ENCODE measurements around the gene CASKIN2. TPM values are rescaled to one million over a fixed set of nuclear protein-coding genes. Genes with fewer than 3 reads are reported as not detected.

CASKIN2 gene
- total and polyA plus RNA-seq, 11 donors, result 19.5 to 51.2 (median 36.9) TPM

- intact Hi-C loops (cut with DNase I), result loop anchor here in 1 of 10 donors (10.0 kb wide), 1 partner anchor 48 kb away; no protein-coding TSS in a partner anchor
- WGBS, 4 donors, result 79 to 91% (median 82%) methylated on average over 2 of the region's 2 CpGs; no CpG with 5 or more reads in 1 of the 4 donors
- Histone ChIP-seq H3K4me1 (peaks cover 17 to 56% (median 41%) of the 10 kb centered on the region in 12 donors), H3K27me3 (no peaks in the 10 kb centered on the region), H3K9me3 (no peaks in the 10 kb centered on the region), H3K4me3 (no peak overlapping the region), H3K27ac (peak overlapping the region in 7 of 12 donors; percentile 5 to 61 (median 31)), H3K36me3 (peaks cover 0 to 23% (median 15%) of the 10 kb centered on the region in 9 donors)
- peak in 1 of 5 donors; percentile 77 for DNase-seq
- TF ChIP-seq, protein P1, sequence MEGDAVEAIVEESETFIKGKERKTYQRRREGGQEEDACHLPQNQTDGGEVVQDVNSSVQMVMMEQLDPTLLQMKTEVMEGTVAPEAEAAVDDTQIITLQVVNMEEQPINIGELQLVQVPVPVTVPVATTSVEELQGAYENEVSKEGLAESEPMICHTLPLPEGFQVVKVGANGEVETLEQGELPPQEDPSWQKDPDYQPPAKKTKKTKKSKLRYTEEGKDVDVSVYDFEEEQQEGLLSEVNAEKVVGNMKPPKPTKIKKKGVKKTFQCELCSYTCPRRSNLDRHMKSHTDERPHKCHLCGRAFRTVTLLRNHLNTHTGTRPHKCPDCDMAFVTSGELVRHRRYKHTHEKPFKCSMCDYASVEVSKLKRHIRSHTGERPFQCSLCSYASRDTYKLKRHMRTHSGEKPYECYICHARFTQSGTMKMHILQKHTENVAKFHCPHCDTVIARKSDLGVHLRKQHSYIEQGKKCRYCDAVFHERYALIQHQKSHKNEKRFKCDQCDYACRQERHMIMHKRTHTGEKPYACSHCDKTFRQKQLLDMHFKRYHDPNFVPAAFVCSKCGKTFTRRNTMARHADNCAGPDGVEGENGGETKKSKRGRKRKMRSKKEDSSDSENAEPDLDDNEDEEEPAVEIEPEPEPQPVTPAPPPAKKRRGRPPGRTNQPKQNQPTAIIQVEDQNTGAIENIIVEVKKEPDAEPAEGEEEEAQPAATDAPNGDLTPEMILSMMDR (IDR thresholded peaks at IDR 0.05), result no peak
- ATAC-seq, result peak in 2 of 4 donors; percentile 41 to 50
These were observed 42.1 kb downstream of the CASKIN2 start for GRCh38 chr17:75473246-75473645.

DNA sequence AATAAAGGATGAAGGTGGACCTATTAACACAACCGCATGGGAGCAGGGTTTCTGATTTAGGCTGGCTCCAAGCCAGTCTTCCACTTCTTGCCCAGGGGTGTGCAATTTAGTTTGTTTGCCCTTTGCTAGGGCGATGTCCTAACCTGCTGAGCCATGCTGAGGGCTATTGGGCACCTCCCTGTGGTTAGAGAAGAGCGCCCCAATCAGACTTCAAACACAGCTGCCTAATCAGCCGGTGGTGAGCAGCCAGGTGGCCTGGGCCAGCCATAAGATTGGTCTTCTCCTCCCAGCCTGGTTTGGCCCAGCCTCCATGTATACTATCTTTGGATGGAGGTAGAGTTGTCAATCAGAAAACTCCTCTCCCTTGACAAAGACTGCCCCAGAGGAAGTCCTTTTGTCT lies 43.2 kb downstream of the CASKIN2 start:
- intact Hi-C loops (cut with DNase I), result loop anchor here in 1 of 10 donors (10.0 kb wide), 1 partner anchor 47 kb away; no protein-coding TSS in a partner anchor
- peaks cover 0 to 23% (median 15%) of the 10 kb centered on the region in 9 donors for H3K36me3 ChIP-seq
- DNase-seq, result no peak
- ATAC-seq, result no peak
- WGBS, 4 donors, result 63 to 67% (median 66%) methylated on average over 4 of the region's 4 CpGs
- H3K9me3 ChIP-seq, result no peaks in the 10 kb centered on the region
- H3K4me3 ChIP-seq, result no peak overlapping the region
- peaks cover 14 to 52% (median 39%) of the 10 kb centered on the region in 12 donors for H3K4me1 ChIP-seq
- H3K27me3 ChIP-seq, result no peaks in the 10 kb centered on the region
- H3K27ac ChIP-seq, result no peak overlapping the region
- no peak for TF ChIP-seq POLR2A (IDR thresholded peaks at IDR 0.05)
- TF ChIP-seq, protein P1 (IDR thresholded peaks at IDR 0.05), result no peak

DNA sequence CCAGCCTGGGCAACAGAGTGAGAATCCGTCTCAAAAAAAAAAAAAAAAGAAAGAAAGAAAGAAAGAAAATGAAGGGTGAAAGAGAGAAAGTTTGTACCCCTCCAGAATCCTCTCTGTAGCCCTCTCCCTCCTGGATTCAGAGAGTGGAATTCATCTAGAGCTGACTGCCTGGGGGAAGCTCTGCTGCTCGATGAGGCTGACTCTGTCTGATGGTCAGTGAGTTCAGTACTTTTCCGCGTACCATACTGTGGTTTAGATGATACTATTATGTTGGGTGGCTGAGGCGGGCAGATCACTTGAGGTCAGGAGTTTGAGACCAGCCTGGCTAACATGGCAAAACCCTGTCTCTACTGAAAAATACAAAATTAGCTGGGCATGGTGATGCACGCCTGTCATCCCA lies 44.1 kb downstream of the CASKIN2 start:
- peaks cover 8 to 42% (median 30%) of the 10 kb centered on the region in 12 donors for H3K4me1 ChIP-seq
- DNase-seq, result no peak
- ATAC-seq, result no peak
- peaks cover 0 to 7% (median 0%) of the 10 kb centered on the region in 12 donors for H3K9me3 ChIP-seq
- H3K27me3 ChIP-seq, result no peaks in the 10 kb centered on the region
- no peak overlapping the region for H3K27ac ChIP-seq
- WGBS, 4 donors, result 86 to 95% (median 93%) methylated on average over 6 of the region's 6 CpGs
- intact Hi-C loops (cut with DNase I), result loop anchor here in 1 of 10 donors (10.0 kb wide), 1 partner anchor 46 kb away; no protein-coding TSS in a partner anchor
- H3K4me3 ChIP-seq, result no peak overlapping the region
- H3K36me3 ChIP-seq, result peaks cover 0 to 23% (median 15%) of the 10 kb centered on the region in 9 donors
- no peak for TF ChIP-seq POLR2A (IDR thresholded peaks at IDR 0.05)
- TF ChIP-seq, protein P1 (IDR thresholded peaks at IDR 0.05), result no peak

DNA sequence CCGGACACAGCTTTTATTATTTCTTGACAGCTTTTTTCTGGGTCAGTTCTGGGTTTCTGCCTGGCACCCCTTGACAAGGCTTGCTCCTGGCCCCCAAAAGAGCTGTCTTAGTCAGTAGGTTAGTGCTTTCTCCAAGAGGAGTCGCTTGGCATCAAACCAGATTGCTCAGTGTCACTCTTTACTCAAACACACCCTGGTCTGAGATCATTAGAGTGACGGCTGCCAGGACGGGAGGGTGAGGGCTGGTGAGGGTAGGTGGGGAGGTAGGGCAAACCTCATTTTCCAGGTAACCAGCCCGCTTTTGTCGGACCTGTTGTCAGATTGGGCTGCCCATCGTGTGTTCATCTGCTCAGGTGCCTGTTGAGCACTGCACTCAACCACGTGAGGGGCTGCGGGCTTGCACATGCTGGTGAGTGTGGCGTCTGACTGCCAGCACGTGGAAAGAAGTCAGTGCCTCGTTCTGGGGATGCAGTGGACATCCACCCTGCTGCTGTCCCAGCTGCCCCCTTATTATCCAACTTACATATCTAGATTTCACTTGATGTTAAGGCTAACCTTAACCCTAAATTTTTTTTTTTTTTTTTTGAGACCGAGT lies 46.5 kb downstream of the CASKIN2 start:
- DNase-seq (no peak), ATAC-seq (peak; percentile 18 to 45 (median 24))
- H3K27ac ChIP-seq, result peak overlapping the region in 10 of 12 donors; percentile 5 to 61 (median 51)
- H3K27me3 ChIP-seq, result no peaks in the 10 kb centered on the region
- H3K9me3 ChIP-seq, result peaks cover 0 to 7% (median 0%) of the 10 kb centered on the region in 12 donors
- intact Hi-C loops (cut with DNase I), result no loop called here
- H3K36me3 ChIP-seq, result peaks cover 0 to 25% (median 15%) of the 10 kb centered on the region in 9 donors
- no peak for TF ChIP-seq POLR2A (IDR thresholded peaks at IDR 0.05)
- TF ChIP-seq, protein P1 (IDR thresholded peaks at IDR 0.05), result no peak
- H3K4me1 ChIP-seq, result peaks cover 0 to 22% (median 14%) of the 10 kb centered on the region in 12 donors
- H3K4me3 ChIP-seq, result no peak overlapping the region
- WGBS, 4 donors, result 76 to 83% (median 80%) methylated on average over 13 of the region's 13 CpGs

Measured in heart left ventricle (tissue), 16 donors.